GM19193 (cell line): ENCODE data around the gene CNPPD1.

ENCODE experiments used
- POLR2A ChIP-seq: IDR thresholded peaks from 4 replicates; pipeline ENCODE4 v1.6.1; 2011; ENCODE audit not compliant: insufficient read depth, insufficient read length; ENCODE audit errors: extremely low read depth

CNPPD1 gene

DNA sequence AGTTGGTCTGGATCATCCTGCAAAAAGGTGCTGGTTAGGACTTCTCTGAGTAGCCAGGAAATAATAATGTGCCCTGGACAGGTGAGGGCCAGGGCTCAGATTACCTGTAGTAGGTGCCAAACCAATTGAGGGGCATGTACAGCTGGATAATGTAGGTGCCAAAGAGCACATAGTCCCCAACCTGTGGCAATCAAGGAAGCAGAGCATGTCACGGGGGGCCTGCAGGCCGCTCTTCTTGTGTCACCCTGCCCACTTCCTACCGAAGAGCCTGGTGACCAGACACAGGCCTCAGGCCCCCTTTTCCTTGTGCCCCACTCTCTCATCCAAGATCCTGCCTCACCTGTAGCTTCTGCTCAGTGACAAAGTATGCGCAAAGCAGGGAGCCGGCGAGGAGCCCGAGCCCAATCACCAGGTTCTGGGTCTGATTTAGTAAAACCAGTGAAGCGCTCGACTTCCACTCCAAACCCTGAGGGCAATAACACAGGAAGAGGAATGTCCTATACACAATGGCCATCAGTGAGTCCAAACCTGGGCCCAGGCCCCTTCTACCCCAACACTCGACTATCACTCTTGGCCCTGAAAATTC is 36.9 kb upstream of the CNPPD1 start:
- no peak for TF ChIP-seq POLR2A

DNA sequence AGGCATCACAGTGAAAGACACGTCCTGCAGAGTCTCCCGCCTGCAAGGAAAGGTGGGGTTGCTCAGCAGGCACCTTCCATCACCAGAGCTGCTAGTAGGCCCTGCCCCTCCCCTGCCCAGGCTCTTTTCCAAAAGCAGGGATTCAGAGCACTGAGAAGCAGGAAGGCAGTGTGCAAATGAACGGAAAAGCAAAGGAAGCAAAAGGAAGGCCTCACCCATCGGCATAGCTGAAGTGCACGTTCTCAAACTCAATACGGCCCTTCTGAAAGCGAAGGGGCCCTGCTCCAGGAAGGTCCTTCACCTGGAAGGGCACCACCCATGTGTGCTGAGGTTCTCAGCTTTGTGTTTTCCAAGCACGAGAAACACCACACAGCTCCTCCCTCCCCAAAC is 36.3 kb upstream of the CNPPD1 start:
- no peak for TF ChIP-seq POLR2A

DNA sequence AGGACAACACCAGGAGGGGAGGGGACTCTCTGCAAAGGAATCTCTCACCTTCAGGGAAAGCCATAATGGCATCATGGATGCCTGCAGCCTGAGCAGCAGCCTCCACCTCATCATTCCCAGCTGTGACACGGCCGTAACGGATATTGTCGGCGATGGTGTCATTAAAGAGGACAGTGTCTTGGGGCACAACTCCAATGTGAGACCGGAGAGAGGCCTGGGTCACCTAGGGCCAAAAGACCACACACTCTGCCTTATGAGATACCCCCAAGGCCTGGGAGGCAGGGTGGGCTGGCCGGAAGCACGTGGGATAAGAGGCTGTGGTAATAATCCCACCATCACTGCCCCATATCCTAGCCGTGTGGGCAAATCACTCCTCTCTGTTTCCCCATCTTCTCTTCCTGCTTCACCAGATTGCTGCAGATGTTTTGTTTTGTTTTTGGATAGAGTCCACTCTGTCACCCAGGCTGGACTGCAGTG is 34.2 kb upstream of the CNPPD1 start:
- no peak for TF ChIP-seq POLR2A

GRCh38 chr2:219210196-219210885 is 33.6 kb upstream of the CNPPD1 start:
- TF ChIP-seq POLR2A, result no peak

DNA sequence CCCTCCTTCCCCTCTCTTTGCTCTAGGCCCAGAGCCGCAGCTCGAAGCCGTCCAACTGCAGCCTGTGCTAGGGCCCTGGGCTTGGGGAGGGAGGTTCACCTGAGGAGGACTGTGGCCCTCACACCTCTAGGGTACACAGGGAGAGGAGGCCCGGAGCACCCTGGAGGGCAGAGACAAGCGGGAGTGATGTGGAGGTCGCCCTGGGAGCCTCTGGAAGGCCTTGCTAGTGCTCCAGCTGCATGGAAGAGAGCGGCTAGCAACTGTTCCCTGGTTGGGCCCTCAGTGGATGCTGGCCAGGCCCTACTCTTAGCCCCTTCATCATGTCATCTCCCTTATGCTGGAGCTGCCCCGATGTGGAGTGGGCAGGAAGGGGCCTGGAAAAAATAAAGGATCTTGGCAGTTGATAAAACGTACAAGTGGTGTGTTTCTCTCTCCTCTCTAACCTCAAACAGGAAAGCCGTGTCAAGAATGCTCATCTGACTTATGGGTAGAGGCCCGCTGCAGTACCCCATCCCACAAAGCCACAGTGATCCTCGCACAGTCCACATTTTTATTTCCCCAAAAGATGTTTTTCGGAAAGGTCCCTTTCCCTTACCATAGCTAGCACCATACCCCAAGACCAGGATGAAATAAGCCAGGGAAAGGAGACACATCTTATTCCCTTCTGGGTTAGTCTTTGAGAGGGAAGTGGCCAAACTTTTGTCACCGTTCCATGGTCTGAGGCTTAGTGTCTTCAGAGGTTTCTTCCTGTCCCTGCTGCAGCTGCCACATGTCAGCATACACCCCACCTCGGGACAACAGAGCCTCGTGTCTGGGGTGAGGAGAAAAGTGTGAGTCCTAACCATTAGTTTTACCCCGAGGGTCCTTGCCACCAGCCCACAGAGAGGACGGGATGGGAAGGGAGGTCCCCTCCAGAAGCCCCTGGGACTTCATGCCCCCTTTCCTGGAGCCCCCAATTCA is 32.8 kb upstream of the CNPPD1 start:
- no peak for TF ChIP-seq POLR2A

DNA sequence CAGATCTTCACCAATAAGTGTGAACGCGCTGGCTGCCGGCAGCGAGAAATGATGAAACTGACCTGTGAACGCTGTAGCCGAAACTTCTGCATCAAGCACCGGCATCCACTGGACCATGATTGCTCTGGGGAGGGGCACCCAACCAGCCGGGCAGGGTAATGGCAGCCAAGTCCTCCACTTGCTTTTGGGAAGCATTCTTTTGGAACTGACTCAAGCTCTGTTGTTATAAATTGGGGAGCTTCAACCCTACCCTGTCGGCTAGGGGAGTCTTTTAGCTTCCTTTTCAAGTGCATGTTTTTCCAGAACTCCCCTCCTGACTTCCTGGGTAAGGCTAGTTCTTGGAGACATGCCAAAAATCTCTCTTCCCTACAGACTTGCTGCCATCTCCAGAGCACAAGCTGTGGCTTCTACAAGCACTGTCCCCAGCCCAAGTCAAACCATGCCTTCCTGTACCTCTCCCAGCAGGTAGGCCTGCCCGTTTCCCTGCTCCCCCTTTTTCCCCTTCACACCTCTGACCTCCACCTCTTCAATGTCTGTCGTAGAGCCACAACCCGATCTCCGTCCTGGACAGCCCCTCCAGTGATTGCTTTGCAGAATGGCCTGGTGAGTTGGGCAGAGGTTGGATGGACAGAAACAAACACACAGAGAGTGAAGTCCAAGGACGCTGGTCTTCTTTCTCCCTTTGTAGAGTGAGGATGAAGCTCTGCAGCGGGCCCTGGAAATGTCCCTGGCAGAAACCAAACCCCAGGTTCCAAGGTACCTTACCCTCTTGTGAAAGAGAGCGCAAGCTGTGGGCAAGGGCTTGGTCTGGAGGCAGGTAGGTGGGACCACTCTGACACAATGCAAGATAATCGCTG is 31.4 kb upstream of the CNPPD1 start:
- TF ChIP-seq POLR2A, result no peak

- no peak for TF ChIP-seq POLR2A
These were observed 30.6 kb upstream of the CNPPD1 start for GRCh38 chr2:219207134-219207883.

GRCh38 chr2:219206328-219207133 is 29.8 kb upstream of the CNPPD1 start, which contains the start of gene ZFAND2B:
Gene ZFAND2B (plus strand): TSS chr2:219206782. CDS start chr2:219206988, 206 bp downstream.
- peak; percentile 98 for TF ChIP-seq POLR2A

- no peak for TF ChIP-seq POLR2A
These were observed 29.2 kb upstream of the CNPPD1 start for GRCh38 chr2:219205981-219206327.

DNA sequence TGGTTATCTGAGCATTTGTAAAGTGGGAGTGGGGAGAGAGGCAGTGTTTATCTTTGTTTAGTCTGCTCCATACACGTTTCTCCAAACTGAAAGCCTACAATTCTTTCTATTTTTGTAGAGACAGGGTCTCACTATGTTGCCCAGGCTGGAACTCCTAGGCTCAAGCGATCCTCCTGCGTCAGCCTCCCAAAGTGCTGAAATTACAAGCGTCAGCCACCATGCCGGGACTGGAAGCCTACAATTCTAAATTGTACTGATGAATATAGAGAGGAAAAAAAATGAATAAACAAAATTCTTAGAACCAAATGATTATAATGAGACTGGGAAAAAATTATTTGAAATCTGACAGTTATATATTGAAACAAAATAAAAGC is 28.4 kb upstream of the CNPPD1 start:
- no peak for TF ChIP-seq POLR2A

DNA sequence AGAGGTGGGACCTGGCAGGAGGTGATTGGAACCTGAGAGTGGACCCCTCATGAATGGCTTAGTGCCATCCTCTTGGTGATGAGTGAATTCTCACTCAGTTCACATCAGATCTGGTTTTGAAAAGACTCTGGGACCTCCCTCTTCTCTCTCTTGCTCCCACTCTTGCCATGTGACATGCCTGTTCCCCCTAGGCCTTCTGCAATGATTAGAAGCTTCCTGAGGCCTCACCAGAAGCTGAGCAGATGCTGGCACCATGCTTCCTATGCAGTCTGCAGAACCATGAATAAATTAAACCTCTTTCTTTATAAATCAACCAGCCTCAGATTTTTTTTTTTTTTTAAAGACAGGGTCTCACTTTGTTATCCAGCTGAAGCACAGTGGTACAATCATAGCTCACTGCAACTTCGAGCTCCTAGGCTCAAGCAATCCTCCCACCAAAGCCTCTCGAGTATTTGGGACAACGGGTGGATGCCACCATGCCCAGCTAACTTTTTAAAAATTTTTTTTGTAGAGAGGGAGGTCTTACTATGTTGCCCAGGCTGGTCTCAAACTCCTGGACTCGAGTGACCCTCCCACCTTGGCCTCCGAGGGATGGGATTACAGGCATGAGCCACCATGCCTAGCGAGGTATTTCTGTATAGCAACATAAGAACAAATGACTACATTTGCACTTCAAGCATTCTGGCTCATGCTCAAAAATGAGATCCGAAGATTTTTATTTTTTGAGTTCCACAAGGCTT is 27.9 kb upstream of the CNPPD1 start:
- no peak for TF ChIP-seq POLR2A

- TF ChIP-seq POLR2A, result no peak
These were observed 22.9 kb upstream of the CNPPD1 start for GRCh38 chr2:219199470-219200211.
